Cortex of kidney (tissue), 1 donor: ENCODE results near the gene RNF38.
"Not testable (repeated sequence)": the region's sequence is repeated elsewhere in the genome, so short reads cannot be mapped to it uniquely, and the experiment has no call there.

Experiments used
- DNase-seq: peaks from one replicate; lab custom pipeline; 2025; lab: John Stamatoyannopoulos, UW

Gene RNF38

DNA sequence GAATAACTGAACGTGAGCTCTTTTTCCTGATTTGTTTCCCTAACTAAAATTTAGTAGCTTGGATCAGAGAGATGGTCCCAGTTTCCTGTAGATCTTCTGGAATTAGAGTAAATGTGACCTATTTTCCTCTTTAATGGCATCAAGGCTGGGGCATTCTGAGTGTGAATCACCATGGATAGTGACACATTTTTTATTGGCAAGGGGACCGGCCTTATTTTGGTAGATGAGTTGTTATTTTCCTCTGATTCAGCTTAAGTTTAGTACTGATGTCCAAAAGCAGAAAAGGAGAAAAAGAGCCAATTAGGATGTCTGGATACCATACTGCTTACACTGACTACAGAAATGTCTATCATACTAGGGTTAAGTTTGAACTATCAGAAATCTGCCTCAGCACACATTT lies 68.1 kb downstream of the RNF38 start:
- no peak for DNase-seq

DNA sequence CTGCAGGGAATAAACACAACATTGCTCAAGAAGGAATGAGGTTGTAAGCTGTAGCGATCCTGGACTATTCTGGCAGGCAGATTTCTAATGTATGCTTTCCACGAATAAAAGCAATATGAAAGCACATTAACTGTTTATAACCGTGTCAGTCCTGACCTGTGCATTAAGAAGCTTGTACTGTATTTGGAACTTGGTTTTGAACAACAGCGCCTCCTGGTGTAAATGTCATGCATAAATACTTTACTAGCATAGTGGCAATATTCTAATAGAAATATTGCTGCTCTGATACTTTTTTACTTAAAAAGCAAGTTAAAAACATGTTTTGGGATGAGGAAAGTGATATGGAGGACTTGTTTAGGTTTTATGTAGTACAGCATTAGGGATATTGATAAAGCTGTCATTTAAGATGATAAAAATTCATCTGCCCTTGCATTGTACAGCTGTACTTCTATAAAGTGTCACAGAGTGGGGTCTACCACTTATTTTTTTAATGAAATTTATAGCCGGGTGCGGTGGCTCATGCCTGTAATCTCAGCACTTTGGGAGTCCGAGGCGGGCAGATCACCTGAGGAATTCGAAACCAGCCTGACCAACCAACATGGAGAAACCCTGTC lies 71.2 kb downstream of the RNF38 start:
- DNase-seq = no peak

DNA sequence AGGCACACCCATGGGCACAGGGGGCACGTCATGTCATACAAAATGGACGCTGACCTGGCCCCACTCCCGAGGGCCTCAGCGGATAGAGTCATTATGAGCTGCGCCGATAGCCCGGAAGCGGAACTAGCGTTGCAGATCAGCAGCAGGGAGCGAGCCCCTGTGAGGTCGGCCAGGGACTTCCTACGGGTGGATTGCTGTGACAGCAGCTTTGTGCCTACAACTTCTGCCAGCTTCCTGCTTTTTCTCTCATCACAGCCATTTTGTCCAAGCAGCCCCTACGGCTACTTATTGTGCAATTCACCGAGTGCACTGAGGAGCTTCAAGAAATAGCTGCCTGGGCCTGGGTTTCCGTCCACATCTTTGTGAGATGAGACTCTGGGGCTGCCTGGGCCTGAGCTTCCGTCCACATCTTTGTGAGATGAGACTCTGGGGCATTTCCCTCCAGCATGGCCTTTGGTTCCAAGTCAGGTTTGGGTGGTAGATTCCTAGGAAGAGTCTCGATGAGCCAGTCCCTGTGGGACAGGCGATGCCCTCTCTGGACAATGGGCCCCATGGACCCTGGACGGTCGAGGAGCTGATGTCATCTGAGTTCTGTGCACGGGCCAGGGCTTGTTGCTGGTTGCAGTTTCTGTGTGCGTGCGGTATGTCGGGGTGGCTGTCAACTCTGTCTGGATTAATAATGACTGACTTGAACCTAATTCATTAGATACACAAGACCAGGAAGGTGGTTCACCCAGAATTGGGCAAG lies 74.8 kb downstream of the RNF38 start:
- no peak for DNase-seq

DNA sequence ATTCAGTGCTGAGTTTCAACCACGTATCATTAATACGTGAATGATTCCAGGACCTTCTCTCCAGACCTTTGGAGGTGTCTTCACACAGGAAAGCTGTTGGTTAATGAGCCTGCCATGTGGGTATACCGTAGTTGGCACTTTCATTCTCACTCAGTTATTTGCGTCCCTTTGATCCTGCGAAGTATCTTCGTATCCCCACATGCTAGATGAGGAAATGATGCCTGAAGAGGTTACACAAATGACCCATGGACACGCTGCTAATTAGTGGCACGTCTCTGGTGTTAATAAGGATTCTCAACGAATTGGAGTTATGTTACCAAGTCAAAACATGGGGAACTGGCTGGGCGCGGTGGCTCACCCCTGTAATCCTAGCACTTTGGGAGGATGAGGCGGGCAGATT lies 76.1 kb downstream of the RNF38 start:
- DNase-seq = no peak

DNA sequence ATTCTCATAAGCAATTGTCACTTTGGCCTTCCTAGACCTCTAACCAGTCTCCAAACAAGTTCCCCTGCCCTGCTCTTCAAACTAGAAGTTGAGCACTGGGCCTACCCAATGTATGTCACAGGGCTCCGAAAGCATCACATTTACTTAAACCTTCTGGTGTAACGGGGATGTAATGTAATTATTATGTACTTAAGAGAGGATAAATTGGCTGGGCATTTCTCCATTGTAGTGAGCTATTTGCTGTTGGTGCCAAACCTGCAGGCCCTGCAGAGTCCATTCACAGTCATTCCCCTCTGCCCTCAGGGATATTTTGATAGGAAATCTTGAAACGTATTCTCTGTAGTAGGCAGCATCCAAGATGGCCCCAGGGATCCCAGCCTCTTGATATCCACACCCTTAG lies 77.6 kb downstream of the RNF38 start:
- no peak for DNase-seq

DNA sequence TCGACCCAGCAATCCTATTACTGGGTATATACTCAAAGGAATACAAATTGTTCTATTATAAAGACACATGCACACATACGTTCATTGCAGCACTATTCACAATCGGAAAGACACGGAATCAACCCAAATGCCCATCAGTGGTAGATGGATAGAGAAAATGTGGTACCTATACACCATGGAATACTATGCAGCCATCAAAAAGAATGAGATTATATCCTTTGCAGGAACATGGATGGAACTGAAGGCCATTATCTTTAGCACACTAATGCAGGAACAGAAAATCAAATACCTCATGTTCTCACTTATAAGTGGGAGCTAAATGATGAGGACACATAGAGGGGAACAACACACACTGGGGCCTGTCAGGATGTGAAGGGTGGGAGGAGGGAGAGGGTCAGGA lies 78.2 kb downstream of the RNF38 start:
- DNase-seq = not testable (repeated sequence)

DNA sequence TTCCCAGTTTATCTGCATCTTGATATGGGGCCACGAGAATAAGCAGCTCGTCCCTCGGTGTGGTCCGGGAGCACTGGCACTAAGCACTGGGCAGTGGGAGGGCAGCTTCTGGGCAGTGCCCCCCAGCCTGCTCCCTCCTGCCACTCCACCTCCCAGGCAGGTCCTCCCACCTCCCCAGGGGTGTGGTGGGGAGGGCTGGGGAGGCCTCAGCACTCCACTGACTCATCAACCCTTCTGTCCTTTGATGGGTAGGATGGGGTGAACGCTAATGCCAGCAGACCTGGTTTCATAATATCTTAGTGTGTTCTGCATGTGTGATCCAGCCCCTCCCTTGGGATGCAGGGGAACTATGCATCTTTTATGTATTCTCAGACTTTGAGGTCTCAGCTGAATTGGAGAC lies 79.6 kb downstream of the RNF38 start:
- DNase-seq = no peak

DNA sequence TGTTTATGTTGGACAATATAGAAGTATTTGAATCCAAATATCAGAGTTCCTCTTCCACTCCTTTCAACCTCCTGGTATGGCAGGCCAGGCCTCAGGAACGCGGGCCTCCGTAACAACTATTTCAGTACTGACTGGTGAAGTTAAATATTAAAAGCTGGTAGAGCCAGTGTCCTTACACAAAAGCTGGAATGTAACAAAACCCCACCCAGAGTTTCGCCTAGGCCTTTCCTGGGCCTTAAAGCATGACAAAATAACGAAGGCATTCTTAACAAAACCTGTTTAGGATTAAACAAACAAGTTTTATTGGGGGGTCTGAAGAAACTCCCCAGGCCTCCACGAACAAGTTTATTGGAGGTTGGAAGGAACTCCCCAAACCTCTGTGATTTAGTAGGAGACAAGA lies 80.3 kb downstream of the RNF38 start:
- no peak for DNase-seq

DNA sequence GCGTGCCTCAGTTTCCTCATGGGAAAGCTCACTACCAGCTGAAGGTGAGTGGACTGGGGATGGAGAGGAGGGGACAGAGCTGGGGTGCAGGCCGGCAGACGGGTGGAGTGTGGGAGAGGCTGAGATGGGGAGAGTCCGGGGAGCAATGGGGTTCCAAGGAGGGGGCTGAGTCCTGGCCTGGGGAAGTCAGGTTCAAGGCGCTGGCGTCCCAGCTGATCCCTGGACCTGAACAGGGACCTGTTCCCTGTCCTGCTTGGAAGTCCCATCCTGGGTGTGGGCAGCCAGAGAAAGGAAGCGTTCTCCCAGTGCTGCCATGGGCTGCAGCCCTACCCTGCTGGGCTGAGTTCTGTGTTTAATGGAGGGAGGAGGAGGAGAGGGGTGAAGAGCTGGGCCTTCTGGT lies 80.9 kb downstream of the RNF38 start:
- no peak for DNase-seq

DNA sequence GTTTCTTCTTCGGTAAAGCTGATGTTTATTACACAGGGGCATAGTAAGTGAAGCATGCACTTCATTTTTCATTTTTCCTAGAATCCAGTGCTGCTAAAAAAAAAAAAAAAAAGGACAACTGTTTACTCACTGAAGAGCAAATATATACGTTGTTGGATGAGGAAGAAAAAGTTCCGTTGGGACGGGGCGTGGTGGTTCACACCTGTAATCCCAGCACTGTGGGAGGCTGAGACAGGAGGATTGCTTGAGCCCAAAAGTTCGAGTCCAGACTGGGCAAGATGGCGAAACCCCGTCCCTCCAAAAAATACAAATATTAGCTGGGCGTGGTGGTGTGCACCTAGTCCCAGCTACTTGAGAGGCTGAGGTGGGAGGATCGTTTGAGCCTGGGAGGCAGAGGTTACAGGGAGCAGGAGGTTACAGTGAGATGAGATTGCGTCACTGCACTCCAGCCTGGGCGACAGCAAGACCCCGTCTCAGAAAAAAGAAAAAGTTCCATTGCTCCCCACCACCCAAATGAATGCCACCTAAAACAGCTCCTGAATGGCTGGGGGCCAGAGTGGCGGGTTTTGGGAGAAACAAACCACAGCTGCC lies 81.8 kb downstream of the RNF38 start:
- DNase-seq = no peak

DNA sequence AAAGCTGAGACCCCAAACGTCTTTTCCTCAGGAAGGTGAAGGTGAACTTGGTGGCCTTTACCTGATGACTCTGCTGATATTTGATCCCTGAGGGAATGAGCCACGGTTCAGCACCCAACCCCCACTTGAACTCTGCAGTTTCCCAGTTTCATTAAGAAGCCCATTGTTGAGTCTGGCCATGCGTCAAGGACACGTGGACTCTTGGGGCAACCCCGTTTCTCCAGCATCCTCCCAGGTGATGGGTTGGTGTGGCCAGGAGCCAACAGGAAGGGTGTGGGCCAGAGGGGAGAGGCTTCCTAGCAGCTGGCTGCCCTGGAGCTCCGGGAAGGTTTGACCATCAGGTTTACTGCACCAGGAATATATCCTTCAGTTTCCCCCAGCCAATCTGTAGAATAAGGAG lies 82.3 kb downstream of the RNF38 start:
- DNase-seq = no peak

DNA sequence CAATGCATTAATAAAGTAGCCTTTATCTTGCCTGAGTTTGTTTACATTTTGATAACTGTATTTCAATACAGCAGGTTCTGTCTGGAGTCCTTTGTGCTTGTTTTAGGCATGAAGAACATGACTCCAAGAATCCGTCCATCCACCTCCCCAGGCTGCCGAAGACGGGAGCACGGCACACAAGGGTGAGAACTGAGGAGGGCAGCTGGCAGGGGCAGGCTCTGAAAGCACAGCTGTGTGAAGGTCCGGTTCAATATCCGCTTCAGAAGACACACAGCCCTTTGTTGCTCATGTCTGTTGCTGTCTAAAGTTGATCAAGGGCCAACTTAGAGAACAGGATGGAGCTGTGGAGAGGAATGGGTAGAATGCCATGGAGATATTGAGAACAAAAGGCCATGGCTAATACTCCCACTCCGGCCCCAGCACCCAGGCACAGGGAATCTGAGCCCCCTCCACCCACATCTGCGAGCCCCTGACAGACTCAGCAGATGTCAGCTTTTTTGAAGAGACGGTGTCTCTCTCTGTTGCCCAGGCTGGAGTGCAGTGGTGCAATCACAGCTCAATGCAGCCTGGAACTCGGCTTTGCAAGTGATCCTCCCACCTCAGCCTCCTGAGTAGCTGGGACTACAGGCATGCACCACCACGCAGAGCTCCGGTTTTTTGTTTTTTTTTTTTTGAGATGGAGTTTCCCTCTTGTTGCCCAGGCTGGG lies 83.3 kb downstream of the RNF38 start:
- DNase-seq = no peak

DNA sequence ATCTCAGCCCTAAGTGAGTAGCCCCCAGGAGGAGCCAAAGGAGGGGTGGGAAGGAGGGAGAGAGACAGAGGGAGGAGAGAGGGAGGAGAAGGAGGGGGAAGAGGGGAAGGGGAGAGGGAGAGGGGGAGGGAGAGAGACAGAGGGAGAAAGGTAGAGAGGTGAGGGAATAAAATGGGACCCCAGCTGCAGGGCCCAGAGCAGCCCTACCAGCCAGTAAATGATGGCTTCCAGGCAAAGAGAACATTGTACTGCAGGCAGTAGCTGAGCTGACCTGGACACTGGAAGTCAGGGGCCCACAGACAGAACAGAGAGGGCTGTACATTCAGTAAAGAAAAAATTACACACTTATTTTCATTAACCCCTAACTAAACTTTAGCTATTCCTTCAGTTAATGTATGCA lies 84.0 kb downstream of the RNF38 start:
- no peak for DNase-seq

DNA sequence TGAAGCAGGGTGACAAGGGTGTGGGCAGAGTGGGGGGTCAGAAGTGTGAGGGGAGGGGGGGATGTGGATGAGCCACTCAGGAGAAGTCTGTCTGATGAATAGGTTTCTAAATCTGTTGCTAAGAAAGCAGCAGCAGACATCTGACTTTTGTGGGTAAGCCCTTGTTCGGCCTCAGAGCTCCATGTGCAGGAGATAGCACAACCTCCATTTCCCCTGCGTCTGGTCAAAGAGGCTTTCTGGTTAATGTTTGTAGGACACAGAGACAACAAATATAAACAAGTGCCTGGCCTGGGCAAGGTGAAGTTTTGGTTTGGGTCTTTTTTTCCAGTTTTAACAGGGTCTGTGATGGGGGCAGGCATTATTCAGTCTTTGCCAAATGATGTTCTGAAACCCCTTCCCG lies 84.8 kb downstream of the RNF38 start:
- no peak for DNase-seq

DNA sequence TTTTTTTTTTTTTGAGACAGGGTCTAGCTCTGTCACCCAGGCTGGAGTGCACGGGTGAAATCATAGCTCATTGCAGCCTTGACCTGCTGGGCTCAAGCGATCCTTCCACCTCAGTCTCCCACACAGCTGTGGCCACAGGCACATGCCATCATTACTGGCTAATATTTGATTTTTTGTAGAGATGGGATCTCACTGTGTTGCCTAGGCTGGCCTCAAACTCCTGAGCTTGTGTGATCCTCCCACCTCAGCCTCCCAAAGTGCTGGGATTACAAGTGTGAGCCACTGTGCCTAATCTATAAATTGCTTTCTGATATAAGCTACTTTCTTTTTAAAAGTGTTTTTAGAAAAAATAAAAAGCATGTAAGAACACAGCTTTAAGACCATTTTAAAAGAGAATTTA lies 85.3 kb downstream of the RNF38 start:
- DNase-seq = no peak

DNA sequence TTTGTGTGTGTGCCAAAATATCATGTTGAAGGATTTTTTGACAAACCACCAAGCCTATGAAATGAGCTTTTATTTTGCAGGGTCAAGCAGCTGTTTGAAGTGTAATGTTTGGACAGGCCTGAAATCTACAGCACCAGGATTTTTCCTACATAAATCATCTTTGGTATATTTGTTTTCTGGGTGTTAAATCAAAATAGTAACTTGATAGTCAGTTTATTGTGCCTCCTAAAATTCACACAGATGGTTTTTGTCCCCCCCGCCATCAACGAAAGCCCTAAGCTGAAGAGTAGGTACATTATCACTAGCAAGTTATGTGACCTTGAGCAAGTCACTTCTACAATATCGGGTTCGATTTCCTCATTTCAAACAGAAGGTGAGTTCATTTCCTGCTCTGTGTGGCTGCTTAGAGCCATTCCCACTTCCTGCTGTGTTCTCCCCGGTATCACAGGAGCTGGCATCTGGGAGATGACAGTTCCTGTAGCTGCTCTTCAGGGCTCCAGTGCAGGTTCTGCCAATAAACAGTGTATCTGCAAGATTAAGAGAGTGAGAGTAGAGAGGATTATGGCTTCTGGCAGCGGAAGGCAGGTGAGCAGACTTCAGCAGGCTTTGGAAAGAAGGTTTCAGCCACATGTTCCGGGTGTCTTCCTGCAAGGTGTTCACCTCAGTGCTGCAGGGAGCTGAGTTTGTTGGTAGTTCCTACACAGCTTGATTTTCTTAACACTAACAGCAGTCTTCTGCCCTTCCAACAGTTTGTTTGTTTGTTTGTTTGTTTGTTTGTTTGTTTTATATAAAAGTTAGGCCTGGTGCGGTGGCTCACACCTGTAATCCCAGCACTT lies 93.4 kb downstream of the RNF38 start:
- DNase-seq = no peak

DNA sequence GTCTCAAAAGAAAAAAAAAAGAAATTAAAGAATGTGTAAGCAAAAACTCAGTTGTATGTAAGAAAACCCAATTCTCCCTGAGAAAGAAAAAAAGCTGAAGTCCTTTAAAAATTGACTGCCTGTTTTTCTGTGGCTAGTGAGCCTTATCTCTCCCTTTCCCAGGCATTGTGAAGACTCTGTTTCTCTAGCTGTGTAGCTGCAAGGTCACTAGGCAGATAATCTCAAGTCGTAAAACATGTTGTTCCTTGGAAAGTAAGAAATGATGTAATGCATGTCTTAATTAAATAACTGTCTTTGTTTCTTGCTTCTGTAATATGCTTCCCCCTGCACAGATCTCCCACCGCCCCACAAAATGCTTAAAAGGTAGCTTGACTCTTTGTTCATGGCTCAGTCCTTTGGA lies 95.7 kb downstream of the RNF38 start:
- not testable (repeated sequence) for DNase-seq

DNA sequence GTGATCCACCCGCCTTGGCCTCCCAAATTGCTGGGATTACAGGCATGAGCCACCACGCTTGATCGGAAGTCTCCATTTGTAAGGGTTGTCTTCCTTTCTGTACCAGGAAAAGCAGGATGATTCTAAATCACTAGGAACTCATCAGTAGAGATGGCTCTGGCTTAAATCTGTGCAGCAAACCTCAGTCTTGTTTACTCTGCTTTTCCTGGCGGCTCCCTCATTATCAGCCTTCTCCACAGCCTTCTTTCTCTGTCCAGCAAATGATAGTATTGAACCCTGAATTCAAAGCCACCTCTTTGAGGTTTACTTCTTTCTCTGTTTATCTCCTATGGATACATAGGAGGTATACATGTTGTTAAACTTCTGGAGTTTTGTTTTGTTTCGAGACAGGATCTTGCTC lies 98.8 kb downstream of the RNF38 start:
- DNase-seq = no peak

DNA sequence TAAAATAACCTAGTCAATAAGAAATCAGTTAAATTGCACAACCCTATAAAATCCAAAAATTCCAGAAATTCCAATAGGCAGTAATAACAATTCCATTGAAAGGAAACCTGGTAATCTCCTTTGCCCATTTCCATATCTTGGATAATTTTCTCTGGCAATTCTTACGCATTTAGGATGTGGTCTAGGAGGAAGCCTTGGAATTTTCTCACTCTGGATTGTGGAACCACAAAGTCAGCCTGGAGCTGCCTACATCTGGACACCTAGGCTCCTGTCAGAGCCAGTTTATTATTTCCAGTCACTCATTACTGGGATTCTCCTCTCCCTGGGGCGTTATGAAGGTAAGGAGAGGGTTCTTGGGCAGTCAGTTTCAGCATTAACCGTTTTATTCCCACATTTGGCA lies 101.5 kb downstream of the RNF38 start:
- DNase-seq = no peak

DNA sequence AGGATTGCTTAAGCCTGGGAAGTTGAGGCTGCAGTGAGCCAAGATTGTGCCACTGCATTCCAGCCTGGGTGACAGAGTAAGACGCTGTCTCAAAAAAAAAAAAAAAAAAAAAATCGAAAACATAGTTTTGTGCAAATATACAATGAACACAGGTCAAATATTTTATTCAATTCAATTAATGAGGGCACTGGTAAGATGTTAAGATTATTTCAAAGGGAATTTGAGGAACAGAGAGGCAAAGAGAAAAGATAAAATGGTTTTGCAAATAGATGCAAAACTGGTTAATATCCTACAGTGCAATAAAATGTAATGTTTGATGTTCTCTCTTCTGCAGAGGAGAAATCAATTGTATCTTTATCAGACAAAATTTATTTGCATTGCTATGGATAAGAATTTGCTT lies 102.3 kb downstream of the RNF38 start:
- no peak for DNase-seq

DNA sequence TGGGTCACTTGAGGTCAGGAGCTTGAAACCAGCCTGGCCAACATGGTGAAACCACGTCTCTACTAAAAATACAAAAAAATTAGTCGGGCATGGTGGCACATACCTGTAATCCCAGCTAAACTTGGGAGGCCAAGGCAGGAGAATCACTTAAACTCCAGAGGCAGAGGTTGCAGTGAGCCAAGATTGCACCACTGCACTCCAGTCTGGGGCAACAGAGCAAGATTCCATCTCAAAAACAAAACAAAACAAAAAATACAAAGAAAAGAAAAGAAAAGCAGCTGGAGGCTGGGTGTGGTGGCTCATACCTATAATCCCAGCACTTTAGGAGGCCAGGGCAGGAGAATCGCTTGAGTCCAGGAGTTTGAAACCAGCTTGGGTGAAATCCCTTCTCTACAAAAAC lies 105.1 kb downstream of the RNF38 start:
- not testable (repeated sequence) for DNase-seq

DNA sequence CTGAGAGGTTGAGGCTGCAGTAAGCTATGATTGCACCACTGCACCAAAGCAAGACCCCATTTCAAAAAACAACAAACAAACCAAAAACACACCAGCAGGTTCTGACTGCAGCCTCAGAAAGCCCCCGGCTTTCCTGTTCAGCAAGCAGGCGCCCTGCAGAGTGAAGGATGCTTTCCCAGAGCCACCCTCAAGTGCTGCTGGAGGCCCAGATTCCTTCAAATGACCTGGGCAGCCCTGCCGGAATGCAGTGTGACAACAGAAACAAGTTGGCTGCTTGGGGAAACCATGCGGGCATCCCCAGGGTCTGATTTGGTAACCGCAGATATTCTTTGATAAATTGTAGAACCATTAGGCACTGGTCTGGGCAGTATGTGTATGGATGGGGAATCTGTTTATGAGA lies 106.2 kb downstream of the RNF38 start:
- no peak for DNase-seq
